ENCODE data around the gene HNRNPU.
A peak's percentile ranks its signal among the peaks of the same experiment; 100 is the strongest.
"Not testable (repeated sequence)": the region's sequence is repeated elsewhere in the genome, so short reads cannot be mapped to it uniquely, and the experiment has no call there.

HNRNPU gene

GRCh38 chr1:244834543-244835275 lies 29.6 kb downstream of the HNRNPU start:
- H3K4me3 ChIP-seq (ENCODE audit: low read length): peak overlapping the region; percentile 99
- H3K9ac ChIP-seq (ENCODE audit: low read length): peak overlapping the region; percentile 98
- peaks cover 23% of the 10 kb centered on the region for H3K4me1 ChIP-seq (ENCODE audit: control insufficient read depth, low read depth, low read length)
- H3K9me3 ChIP-seq (ENCODE audit: control insufficient read depth, low read depth, low read length): no peaks in the 10 kb centered on the region
- H3K27ac ChIP-seq (ENCODE audit: low read length): peak overlapping the region; percentile 90
- H3K27me3 ChIP-seq (ENCODE audit: control insufficient read depth, insufficient read depth, low read length): no peaks in the 10 kb centered on the region
- H3K36me3 ChIP-seq (ENCODE audit: control insufficient read depth, low read depth, low read length): no peaks in the 10 kb centered on the region

GRCh38 chr1:244833734-244834542 lies 30.4 kb downstream of the HNRNPU start:
- no peaks in the 10 kb centered on the region for H3K36me3 ChIP-seq (ENCODE audit: control insufficient read depth, low read depth, low read length)
- H3K27me3 ChIP-seq (ENCODE audit: control insufficient read depth, insufficient read depth, low read length): no peaks in the 10 kb centered on the region
- peaks cover 23% of the 10 kb centered on the region for H3K4me1 ChIP-seq (ENCODE audit: control insufficient read depth, low read depth, low read length)
- H3K9me3 ChIP-seq (ENCODE audit: control insufficient read depth, low read depth, low read length): no peaks in the 10 kb centered on the region
- H3K4me3 ChIP-seq (ENCODE audit: low read length): peak overlapping the region; percentile 99
- peak overlapping the region; percentile 98 for H3K9ac ChIP-seq (ENCODE audit: low read length)
- peak overlapping the region; percentile 90 for H3K27ac ChIP-seq (ENCODE audit: low read length)

GRCh38 chr1:244833260-244833659 lies 31.1 kb downstream of the HNRNPU start:
- not testable (repeated sequence) for H3K36me3 ChIP-seq (ENCODE audit: control insufficient read depth, low read depth, low read length); H3K27me3 ChIP-seq (ENCODE audit: control insufficient read depth, insufficient read depth, low read length); H3K4me3 ChIP-seq (ENCODE audit: low read length); H3K27ac ChIP-seq (ENCODE audit: low read length); H3K9me3 ChIP-seq (ENCODE audit: control insufficient read depth, low read depth, low read length)
- H3K9ac ChIP-seq (ENCODE audit: low read length): peak overlapping the region; percentile 98
- peaks cover 23% of the 10 kb centered on the region for H3K4me1 ChIP-seq (ENCODE audit: control insufficient read depth, low read depth, low read length)

- Histone ChIP-seq H3K4me1 (ENCODE audit: control insufficient read depth, low read depth, low read length) (peaks cover 11% of the 10 kb centered on the region), H3K27me3 (ENCODE audit: control insufficient read depth, insufficient read depth, low read length) (no peaks in the 10 kb centered on the region), H3K36me3 (ENCODE audit: control insufficient read depth, low read depth, low read length) (no peaks in the 10 kb centered on the region)
These were observed 33.7 kb downstream of the HNRNPU start for GRCh38 chr1:244830639-244831038.

GRCh38 chr1:244826712-244827111 lies 37.6 kb downstream of the HNRNPU start:
- Histone ChIP-seq H3K4me1 (ENCODE audit: control insufficient read depth, low read depth, low read length) (peaks cover 11% of the 10 kb centered on the region), H3K4me3 (ENCODE audit: low read length) (no peak overlapping the region), H3K27ac (ENCODE audit: low read length) (no peak overlapping the region), H3K9ac (ENCODE audit: low read length) (no peak overlapping the region), H3K36me3 (ENCODE audit: control insufficient read depth, low read depth, low read length) (no peaks in the 10 kb centered on the region), H3K27me3 (ENCODE audit: control insufficient read depth, insufficient read depth, low read length) (no peaks in the 10 kb centered on the region), H3K9me3 (ENCODE audit: control insufficient read depth, low read depth, low read length) (no peaks in the 10 kb centered on the region)

More at GRCh38 chr1:244830639-244831038, 33.7 kb downstream of the HNRNPU start:
- Histone ChIP-seq H3K9ac (ENCODE audit: low read length) (no peak overlapping the region), H3K27ac (ENCODE audit: low read length) (no peak overlapping the region), H3K9me3 (ENCODE audit: control insufficient read depth, low read depth, low read length) (no peaks in the 10 kb centered on the region), H3K4me3 (ENCODE audit: low read length) (no peak overlapping the region)

GRCh38 chr1:244822878-244823277 lies 41.5 kb downstream of the HNRNPU start:
- Histone ChIP-seq H3K9ac (ENCODE audit: low read length) (no peak overlapping the region), H3K4me1 (ENCODE audit: control insufficient read depth, low read depth, low read length) (peaks cover 14% of the 10 kb centered on the region), H3K36me3 (ENCODE audit: control insufficient read depth, low read depth, low read length) (no peaks in the 10 kb centered on the region), H3K27me3 (ENCODE audit: control insufficient read depth, insufficient read depth, low read length) (no peaks in the 10 kb centered on the region), H3K9me3 (ENCODE audit: control insufficient read depth, low read depth, low read length) (no peaks in the 10 kb centered on the region), H3K4me3 (ENCODE audit: low read length) (no peak overlapping the region), H3K27ac (ENCODE audit: low read length) (no peak overlapping the region)

- peaks cover 14% of the 10 kb centered on the region for H3K4me1 ChIP-seq (ENCODE audit: control insufficient read depth, low read depth, low read length)
- H3K4me3 ChIP-seq (ENCODE audit: low read length): no peak overlapping the region
- no peak overlapping the region for H3K27ac ChIP-seq (ENCODE audit: low read length)
- H3K36me3 ChIP-seq (ENCODE audit: control insufficient read depth, low read depth, low read length): no peaks in the 10 kb centered on the region
- H3K9ac ChIP-seq (ENCODE audit: low read length): no peak overlapping the region
- no peaks in the 10 kb centered on the region for H3K9me3 ChIP-seq (ENCODE audit: control insufficient read depth, low read depth, low read length)
- no peaks in the 10 kb centered on the region for H3K27me3 ChIP-seq (ENCODE audit: control insufficient read depth, insufficient read depth, low read length)
These were observed 43.2 kb downstream of the HNRNPU start for GRCh38 chr1:244821134-244821533.

GRCh38 chr1:244820131-244820530 lies 44.2 kb downstream of the HNRNPU start:
- Histone ChIP-seq H3K4me3 (ENCODE audit: low read length) (no peak overlapping the region), H3K9ac (ENCODE audit: low read length) (no peak overlapping the region), H3K27me3 (ENCODE audit: control insufficient read depth, insufficient read depth, low read length) (no peaks in the 10 kb centered on the region), H3K27ac (ENCODE audit: low read length) (no peak overlapping the region), H3K36me3 (ENCODE audit: control insufficient read depth, low read depth, low read length) (no peaks in the 10 kb centered on the region), H3K4me1 (ENCODE audit: control insufficient read depth, low read depth, low read length) (peaks cover 13% of the 10 kb centered on the region), H3K9me3 (ENCODE audit: control insufficient read depth, low read depth, low read length) (no peaks in the 10 kb centered on the region)

- Histone ChIP-seq H3K9ac (ENCODE audit: low read length) (peak overlapping the region; percentile 69), H3K27ac (ENCODE audit: low read length) (no peak overlapping the region), H3K9me3 (ENCODE audit: control insufficient read depth, low read depth, low read length) (no peaks in the 10 kb centered on the region), H3K4me3 (ENCODE audit: low read length) (peak overlapping the region; percentile 71), H3K36me3 (ENCODE audit: control insufficient read depth, low read depth, low read length) (no peaks in the 10 kb centered on the region), H3K4me1 (ENCODE audit: control insufficient read depth, low read depth, low read length) (peaks cover 17% of the 10 kb centered on the region), H3K27me3 (ENCODE audit: control insufficient read depth, insufficient read depth, low read length) (no peaks in the 10 kb centered on the region)
These were observed 46.9 kb downstream of the HNRNPU start for GRCh38 chr1:244817415-244817894.

- peak overlapping the region; percentile 69 for H3K9ac ChIP-seq (ENCODE audit: low read length)
- H3K4me3 ChIP-seq (ENCODE audit: low read length): peak overlapping the region; percentile 71
- H3K27ac ChIP-seq (ENCODE audit: low read length): peak overlapping the region; percentile 74
- H3K36me3 ChIP-seq (ENCODE audit: control insufficient read depth, low read depth, low read length): no peaks in the 10 kb centered on the region
- H3K27me3 ChIP-seq (ENCODE audit: control insufficient read depth, insufficient read depth, low read length): no peaks in the 10 kb centered on the region
- H3K4me1 ChIP-seq (ENCODE audit: control insufficient read depth, low read depth, low read length): peaks cover 17% of the 10 kb centered on the region
- H3K9me3 ChIP-seq (ENCODE audit: control insufficient read depth, low read depth, low read length): no peaks in the 10 kb centered on the region
These were observed 48.7 kb downstream of the HNRNPU start for GRCh38 chr1:244815600-244816099.

- H3K4me1 ChIP-seq (ENCODE audit: control insufficient read depth, low read depth, low read length): peaks cover 14% of the 10 kb centered on the region
- H3K27ac ChIP-seq (ENCODE audit: low read length): no peak overlapping the region
- no peak overlapping the region for H3K4me3 ChIP-seq (ENCODE audit: low read length)
- no peaks in the 10 kb centered on the region for H3K36me3 ChIP-seq (ENCODE audit: control insufficient read depth, low read depth, low read length)
- no peaks in the 10 kb centered on the region for H3K27me3 ChIP-seq (ENCODE audit: control insufficient read depth, insufficient read depth, low read length)
- no peaks in the 10 kb centered on the region for H3K9me3 ChIP-seq (ENCODE audit: control insufficient read depth, low read depth, low read length)
- H3K9ac ChIP-seq (ENCODE audit: low read length): no peak overlapping the region
These were observed 51.0 kb downstream of the HNRNPU start for GRCh38 chr1:244813327-244813726.

Measured in iPS-18a (cell line).